HG03378 (cell line): ENCODE measurements around the gene PARP1.
"Not testable (repeated sequence)": the region's sequence is repeated elsewhere in the genome, so short reads cannot be mapped to it uniquely, and the experiment has no call there.

Source experiments
- ATAC-seq: cut with Tn5 transposase; IDR thresholded peaks from one replicate; pipeline ENCODE4 v1.9.1; 2021; ENCODE audit warnings: mild to moderate bottlenecking, moderate library complexity; ENCODE audit not compliant: unreplicated experiment

The PARP1 gene

DNA sequence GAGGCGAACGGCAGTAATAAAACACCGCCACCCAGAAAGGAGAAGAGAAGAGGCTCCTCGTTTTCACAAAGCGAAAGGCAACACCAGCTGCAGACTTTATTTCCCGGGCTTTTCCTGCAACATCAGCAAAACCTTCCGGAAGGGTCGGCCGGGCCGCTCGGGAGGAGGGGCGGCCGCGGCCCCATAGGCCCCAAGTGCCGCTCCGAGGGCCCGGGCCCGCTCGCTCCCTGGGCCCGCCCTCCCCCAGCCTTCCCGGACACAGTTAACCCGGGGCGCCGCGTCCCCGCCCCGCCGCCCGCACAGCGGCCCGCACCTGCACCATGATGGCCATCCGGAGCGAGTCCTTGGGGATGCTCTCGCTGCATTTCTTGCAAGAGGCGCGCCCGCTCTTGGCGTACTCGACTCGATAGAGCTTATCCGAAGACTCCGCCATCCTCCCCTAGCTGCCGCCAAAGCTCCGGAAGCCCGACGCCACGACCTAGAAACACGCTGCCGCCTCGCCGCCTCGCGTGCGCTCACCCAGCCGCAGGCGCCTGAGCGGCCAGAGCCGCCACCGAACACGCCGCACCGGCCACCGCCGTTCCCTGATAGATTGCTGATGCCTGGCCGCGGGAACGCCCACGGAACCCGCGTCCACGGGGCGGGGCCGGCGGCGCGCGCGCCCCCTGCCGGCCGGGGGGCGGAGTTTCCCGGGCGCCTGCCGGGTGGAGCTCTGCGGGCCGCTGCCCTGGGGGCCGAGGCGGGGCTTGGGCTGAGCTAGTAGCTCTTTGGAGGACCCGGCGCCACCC is at the start of gene PARP1:
Gene PARP1 (minus strand): TSS at position 597 of the 788 bp plus-strand sequence. CDS start 164 bp downstream, at position 433.
- ATAC-seq, result peak; percentile 55

DNA sequence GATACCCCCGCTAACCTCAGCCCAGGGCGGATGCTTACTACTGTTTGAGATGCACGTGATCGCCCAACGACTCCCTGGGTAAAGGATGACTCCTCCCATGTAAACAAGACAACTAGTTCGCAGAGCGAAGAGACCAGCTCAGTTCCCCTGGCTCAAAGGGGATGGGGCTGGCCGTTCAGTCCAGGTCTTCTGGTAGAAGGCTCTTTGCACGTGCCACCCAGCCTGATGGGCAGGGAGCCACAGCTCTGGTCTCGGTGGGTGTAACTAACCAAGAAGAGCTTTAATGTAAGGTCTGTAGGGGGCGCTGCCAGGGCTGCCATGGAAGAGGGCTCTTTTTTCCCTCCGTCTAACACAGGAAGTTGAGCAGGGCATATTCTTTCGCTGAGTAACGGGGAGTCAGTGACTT is 49.4 kb upstream of the PARP1 start:
- no peak for ATAC-seq

DNA sequence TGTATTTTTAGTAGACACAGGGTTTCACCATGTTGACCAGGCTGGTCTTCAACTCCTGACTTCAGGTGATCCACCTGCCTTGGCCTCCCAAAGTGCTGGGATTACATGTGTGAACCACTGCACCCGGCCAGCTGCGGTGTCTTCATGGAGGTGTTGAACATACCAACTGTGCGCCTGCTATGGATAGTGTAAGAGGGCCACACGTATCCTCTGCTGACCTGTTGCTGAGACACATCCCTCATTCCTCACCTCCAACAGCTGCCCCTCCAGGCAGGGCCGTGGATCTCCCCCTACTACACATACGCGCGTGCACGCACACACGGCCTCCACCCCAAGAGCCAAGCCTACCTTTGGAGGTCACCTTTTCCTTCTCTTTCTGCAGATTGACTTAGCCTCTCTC is 48.0 kb upstream of the PARP1 start:
- no peak for ATAC-seq

DNA sequence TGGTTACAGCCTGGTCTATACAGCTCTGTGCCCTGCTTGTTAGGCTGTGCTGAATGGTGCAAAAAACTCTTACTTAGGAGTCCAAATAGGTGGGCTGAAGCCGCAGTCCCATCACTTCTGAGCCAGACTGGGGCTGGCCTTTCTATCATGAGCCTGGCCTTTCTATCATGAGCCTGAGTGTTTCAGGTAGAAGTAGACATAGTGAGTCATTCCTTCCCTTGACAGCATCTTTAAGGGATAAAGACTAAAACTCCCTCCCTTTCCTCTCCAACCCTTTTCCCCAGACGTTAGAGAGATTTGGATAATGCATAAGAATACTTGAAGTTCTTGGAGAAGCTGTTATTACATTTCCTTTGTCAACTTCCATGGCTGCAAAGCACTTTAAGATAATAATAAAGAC is 46.5 kb upstream of the PARP1 start:
- no peak for ATAC-seq

GRCh38 chr1:226453015-226453704 is 45.3 kb upstream of the PARP1 start:
- no peak for ATAC-seq

DNA sequence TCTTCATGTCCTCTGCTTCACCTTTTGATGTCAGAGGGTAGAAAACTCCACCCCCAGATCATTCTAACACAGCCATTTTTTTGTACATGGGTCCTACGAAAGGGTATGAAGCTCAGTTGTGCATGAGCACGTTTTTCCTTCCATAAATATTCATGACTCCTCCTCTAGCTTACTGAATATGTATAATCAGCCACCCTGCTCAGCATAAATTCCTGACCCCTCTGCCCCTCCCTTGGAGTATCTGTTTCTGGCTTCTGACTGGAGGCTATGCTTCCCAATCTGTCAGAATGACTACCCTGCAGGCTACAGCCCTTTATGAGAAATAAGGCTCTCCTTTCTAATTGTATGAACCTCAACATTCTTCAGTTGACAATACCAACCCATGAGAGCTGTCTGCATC is 42.8 kb upstream of the PARP1 start:
- ATAC-seq, result no peak

DNA sequence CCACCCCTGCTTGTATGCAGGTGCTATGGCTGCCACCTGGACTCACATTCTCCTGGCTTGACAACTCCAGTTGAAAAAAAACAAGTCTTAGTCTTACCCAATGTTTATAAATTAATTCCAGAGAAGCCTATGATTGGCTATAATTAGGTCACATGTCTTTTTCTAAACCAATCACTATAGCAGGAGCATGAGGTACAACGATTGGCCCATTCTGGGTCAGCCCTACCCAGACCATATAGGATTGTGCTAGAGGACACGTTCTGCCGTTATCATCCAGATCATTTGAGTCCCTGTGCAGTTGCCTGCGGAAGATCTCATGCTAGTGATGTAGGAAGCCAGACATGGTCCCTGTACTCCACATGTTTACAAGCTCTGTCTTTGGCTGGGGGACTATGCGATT is 41.9 kb upstream of the PARP1 start:
- ATAC-seq, result no peak

DNA sequence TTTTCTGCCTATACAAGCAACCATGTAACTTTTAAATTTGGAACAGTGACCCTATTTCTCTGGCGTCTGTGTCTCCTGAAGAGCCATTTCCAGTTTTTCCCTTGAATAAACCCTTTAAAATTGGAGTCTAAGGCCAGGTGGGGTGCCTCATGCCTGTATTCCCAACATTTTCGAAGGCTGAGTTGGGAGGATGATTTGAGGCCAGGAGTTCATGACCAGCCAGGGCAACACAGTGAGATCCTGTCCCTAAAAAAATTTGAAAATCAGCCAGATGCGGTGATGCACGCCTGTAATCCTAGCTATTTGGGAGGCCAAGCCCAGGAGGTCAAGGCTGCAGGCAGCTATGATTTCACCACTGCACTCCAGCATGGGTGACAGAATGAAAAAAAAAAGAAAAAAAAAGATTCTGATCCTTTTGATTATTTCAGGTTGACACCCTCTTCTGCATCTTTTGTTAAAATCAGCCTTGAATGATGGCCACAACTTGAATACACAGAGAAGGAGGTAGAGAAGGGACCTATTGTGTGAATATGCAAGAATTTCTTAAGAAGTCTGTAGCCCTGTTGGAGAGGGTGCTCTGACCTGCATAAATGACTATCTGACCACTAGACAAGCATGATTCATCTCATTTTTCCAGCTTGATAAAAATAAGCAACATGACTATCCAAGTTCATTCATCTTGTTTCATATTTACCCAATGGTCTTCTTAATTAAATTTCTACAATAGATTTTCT is 40.2 kb upstream of the PARP1 start:
- ATAC-seq, result no peak

DNA sequence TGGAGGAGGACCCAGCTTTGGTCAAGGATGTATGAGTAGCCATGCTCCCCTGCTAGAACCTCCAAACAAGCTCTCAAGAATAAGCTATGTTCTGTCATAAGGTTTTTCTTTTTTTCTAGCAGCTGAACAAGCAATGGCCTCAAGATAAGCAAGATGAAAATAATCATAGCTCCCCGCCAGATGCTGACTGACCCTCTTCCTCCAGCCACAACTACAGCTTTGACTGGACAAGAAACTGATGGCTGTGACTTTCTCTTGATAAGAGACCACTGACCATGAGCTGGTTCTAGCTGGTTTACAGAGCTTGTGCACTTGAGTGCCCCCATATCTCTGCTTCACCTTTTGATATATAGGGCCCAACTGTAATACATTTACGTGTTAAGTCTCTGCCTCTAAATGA is 38.2 kb upstream of the PARP1 start:
- no peak for ATAC-seq

- ATAC-seq, result peak; percentile 100
These were observed 37.0 kb upstream of the PARP1 start for GRCh38 chr1:226444901-226445300.

DNA sequence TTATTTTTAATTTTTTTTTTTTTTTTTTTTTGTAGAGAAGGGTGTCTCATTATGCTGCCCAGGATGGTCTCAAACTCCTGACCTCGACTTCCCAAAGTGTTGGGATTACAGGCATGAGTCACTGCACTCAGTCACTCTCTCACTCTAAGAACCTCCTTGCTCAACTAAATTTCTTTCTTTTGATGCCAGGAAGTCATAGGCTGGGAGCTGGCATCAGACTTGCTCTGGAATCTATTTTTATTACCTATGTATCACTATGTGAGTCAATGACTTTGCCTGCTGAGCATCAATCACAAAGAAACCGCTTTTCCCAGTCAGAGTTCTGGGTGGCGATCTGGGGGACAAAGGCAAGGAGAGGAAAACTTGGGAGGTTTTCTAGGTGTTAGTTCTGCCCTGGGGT is 35.5 kb upstream of the PARP1 start:
- ATAC-seq, result no peak

DNA sequence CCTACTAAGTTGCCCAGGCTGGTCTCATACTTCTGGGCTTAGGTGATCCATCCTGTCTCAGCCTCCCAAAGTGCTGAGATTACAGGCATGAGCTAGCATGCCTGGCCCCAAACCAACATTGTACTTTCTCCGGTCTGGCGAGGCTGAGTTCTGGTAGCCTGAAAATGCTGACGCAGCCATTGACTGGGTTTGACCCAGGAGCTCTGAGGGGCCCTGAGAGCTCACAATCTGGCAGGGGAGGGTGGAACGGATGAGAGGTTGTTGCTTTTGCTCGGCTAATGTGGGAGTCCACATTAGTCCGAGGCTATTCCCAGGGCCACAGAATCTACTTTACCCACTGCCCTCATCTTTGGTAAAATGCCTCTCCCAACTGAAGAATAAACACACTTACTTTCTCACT is 35.1 kb upstream of the PARP1 start:
- ATAC-seq, result no peak

- no peak for ATAC-seq
These were observed 33.7 kb upstream of the PARP1 start for GRCh38 chr1:226441629-226442028.

GRCh38 chr1:226440512-226440911 is 32.6 kb upstream of the PARP1 start:
- ATAC-seq, result no peak

DNA sequence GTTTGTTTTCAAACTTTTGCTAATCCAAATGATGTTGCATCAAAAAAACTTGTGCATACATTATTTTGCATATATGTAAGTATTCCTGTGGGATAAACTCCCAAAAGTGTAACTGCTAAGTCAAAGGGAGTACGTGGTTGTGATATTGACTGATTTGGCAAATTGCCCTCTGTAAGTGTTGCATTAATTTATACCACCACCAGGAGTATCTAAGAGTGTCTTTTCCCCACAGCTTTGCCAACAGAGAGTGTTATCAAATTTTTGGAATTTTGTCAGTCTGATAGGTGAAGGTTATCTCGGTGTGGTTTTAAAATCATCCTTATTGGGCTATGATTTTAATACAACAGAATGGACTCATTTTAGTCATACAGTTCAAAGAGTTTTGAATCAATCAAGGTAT is 30.1 kb upstream of the PARP1 start:
- ATAC-seq, result no peak

DNA sequence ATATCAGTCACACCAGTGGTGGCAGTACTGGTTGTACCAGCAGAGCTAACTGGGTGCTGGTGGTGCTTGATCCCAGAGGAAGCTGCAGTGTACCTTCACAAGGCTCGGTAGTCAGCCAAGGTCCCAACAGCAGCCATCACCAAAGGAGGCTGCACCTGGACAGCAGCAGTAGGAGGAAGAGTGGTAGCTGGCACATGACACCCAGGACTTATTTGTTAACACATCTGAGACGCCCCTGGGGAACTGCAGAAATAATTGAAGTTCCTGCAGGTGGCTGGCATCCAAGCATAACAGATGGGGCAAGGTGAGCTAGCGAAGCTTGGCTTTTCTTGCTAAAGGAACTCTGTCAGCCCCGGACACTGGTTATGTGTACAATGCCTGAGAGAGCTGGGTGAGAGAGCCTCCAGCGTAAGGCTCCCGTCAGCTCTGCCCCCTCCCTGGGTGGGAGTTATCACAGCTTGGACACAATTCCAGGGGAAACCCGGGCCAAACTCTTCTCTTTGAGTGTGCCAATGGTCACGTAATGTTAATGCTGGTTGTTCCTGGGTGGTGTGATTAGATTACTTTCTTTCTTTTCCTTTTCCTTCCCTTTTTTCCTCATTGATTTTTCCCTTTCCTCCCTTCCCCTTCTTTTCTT is 29.1 kb upstream of the PARP1 start:
- no peak for ATAC-seq

GRCh38 chr1:226436472-226436854 is 28.6 kb upstream of the PARP1 start:
- no peak for ATAC-seq

- ATAC-seq, result no peak
These were observed 25.4 kb upstream of the PARP1 start for GRCh38 chr1:226433341-226433720.

DNA sequence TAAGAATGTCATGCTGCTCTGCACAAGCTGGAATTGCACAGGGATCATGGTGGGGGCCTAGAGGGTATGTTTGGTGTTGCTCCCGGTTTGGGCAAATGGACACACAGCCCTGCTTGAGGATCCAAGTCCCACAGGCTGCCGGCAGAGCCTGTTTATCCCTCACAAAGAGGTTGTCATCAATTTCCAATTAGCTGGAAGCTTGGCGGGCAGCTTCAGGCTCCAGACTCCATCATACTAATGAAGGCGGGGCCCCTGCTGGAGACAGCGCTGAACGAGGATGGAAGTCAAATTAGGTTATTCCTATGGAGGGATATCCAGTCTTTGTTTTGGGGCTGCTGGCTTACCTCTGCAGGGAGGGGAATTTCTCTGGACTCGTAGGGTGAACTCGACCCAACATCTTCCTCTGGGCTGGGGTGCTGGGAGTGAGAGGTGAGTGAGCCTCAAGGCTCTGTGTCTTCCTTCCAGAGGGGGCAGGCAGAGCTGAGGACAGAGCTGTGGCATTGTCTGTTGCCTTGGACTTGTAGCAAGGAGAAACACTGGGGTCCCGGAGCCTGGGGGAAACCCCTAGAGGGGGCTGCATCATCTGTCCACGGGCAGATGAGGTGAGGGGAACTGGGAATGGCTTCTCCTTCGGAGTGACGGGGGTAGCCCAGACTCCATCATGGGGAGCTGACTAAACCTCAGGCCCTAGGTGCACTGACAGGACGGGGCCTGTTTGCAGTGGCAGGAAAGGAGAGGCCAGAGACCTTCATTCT is 24.9 kb upstream of the PARP1 start:
- no peak for ATAC-seq

DNA sequence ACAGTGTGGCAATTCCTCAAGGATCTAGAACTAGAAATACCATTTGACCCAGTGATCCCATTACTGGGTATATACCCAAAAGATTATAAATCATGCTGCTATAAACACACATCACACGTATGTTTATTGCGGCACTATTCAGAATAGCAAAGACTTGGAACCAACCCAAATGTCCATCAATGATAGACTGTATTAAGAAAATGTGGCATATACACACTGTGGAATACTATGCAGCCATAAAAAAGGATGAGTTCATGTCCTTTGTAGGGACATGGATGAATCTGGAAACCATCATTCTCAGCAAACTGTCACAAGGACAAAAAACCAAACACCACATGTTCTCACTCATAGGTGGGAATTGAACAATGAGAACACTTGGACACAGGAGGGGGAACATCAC is 24.0 kb upstream of the PARP1 start:
- ATAC-seq, result not testable (repeated sequence)
